B cell (primary cell): ENCODE data around the gene LRP2. TPM values are rescaled to one million over a fixed set of nuclear protein-coding genes. Genes with fewer than 3 reads are reported as not detected.

ENCODE experiments used
- ATAC-seq: fragments of 200-7000 bp; cut with Tn5 transposase; one replicate; pipeline ENCODE4 v1.10.0; 2021; ENCODE audit warnings: low read depth, mild to moderate bottlenecking, moderate number of reproducible peaks, moderate library complexity
- CTCF ChIA-PET: fragments of 350-600 bp; sonication (Branson Sonifier 250); formaldehyde crosslinking; loops from one replicate; lab custom pipeline; 2021; ENCODE audit warnings: antibody characterized with exemption, inconsistent platforms; lab: Charles Lee
- POLR2A ChIA-PET: fragments of 350-600 bp; sonication (Branson Sonifier 250); formaldehyde crosslinking; loops from one replicate; lab custom pipeline; 2021; ENCODE audit warnings: antibody characterized with exemption; lab: Charles Lee
- DNase-seq: peaks from one replicate; pipeline ENCODE4 v3.0.0; 2013
- H2AFZ ChIP-seq: 2 replicates; pipeline ENCODE4 v1.6.1; 2012; ENCODE audit warnings: mild to moderate bottlenecking, low read depth, low read length; ENCODE audit not compliant: insufficient read depth, poor library complexity, severe bottlenecking
- H3K27ac ChIP-seq, 2 donors: 1 replicate in 1 of 2; 2 replicates in 1 of 2; pipeline ENCODE4 v1.5.1; 2012 to 2013; ENCODE audit warnings: low read length in 2 of 2, mild to moderate bottlenecking in 2 of 2, moderate library complexity in 1 of 2
- H3K27me3 ChIP-seq, 4 experiments: fragments of 200-600 bp in 1 of 4; sonication (generic) in 1 of 4; replicated peaks in 1 of 4; 1 replicate in 2 of 4; 2 replicates in 2 of 4; pipeline versions ENCODE4 v1.6.1 to v1.7.0; 2013 to 2016; ENCODE audit warnings: low read length in 3 of 4, mild to moderate bottlenecking in 2 of 4, mixed read lengths in 1 of 4, moderate library complexity in 1 of 4; ENCODE audit not compliant: insufficient read depth in 4 of 4, control insufficient read depth in 3 of 4; ENCODE audit errors: control extremely low read depth in 1 of 4
- H3K36me3 ChIP-seq, 2 experiments: replicated peaks in 1 of 2; 1 replicate in 1 of 2; 2 replicates in 1 of 2; pipeline versions ENCODE4 v1.6.1 to v1.7.1; 2013; ENCODE audit warnings: low read length in 1 of 2; ENCODE audit not compliant: insufficient read depth in 2 of 2, control insufficient read depth in 1 of 2; ENCODE audit errors: control extremely low read depth in 1 of 2, extremely low read depth in 1 of 2
- H3K4me1 ChIP-seq, 2 donors: fragments of 200-600 bp in 1 of 2; sonication (generic) in 1 of 2; 1 replicate in 1 of 2; 2 replicates in 1 of 2; pipeline versions ENCODE4 v1.5.1 to v1.6.1; 2013 to 2017; ENCODE audit warnings: low read length in 2 of 2; ENCODE audit not compliant: control insufficient read depth in 2 of 2, insufficient read depth in 2 of 2
- H3K4me2 ChIP-seq: replicated peaks from 2 replicates; pipeline ENCODE3; 2012; ENCODE audit warnings: mild to moderate bottlenecking, low read depth, low read length; ENCODE audit not compliant: poor library complexity, severe bottlenecking
- H3K4me3 ChIP-seq, 5 experiments: fragments of 200-600 bp in 1 of 5; sonication (generic) in 1 of 5; 1 replicate in 3 of 5; 2 replicates in 2 of 5; pipeline versions ENCODE4 v1.5.1 to v1.7.0; 2011 to 2016; ENCODE audit warnings: low read length in 4 of 5, mild to moderate bottlenecking in 4 of 5, low read depth in 2 of 5, control low read depth in 1 of 5, moderate library complexity in 1 of 5; ENCODE audit not compliant: insufficient read depth in 1 of 5; ENCODE audit errors: control extremely low read depth in 1 of 5, extremely low read depth in 1 of 5
- H3K79me2 ChIP-seq: fragments of 200-600 bp; sonication (generic); one replicate; pipeline ENCODE4 v1.6.0; 2016; ENCODE audit warnings: low read length; ENCODE audit not compliant: control insufficient read depth, insufficient read depth
- H3K9ac ChIP-seq: fragments of 200-600 bp; sonication (generic); 2 replicates; pipeline ENCODE4 v1.6.1; 2017; ENCODE audit warnings: mild to moderate bottlenecking, low read length, moderate library complexity
- H3K9me3 ChIP-seq, 3 donors: one replicate each; pipeline versions ENCODE4 v1.6.1 to v1.7.1; 2013; ENCODE audit warnings: low read length in 2 of 3; ENCODE audit not compliant: control insufficient read depth in 2 of 3, insufficient read depth in 1 of 3; ENCODE audit errors: control extremely low read depth in 1 of 3
- H4K20me1 ChIP-seq: 2 replicates; pipeline ENCODE4 v1.6.0; 2012; ENCODE audit warnings: mild to moderate bottlenecking, low read length; ENCODE audit not compliant: insufficient read depth, control insufficient read depth, poor library complexity, severe bottlenecking
- H3K27ac Mint-ChIP-seq: one replicate; pipeline ENCODE4 v1.8.0; 2021; ENCODE audit warnings: mixed read lengths
- H3K27me3 Mint-ChIP-seq: one replicate; pipeline ENCODE4 v1.8.0; 2021; ENCODE audit warnings: mixed read lengths
- H3K4me1 Mint-ChIP-seq: one replicate; pipeline ENCODE4 v1.8.0; 2021; ENCODE audit warnings: mixed read lengths
- H3K4me3 Mint-ChIP-seq: one replicate; pipeline ENCODE4 v1.8.0; 2021; ENCODE audit warnings: mixed read lengths
- H3K9me3 Mint-ChIP-seq: one replicate; pipeline ENCODE4 v1.8.0; 2022; ENCODE audit warnings: mixed read lengths; ENCODE audit not compliant: insufficient read depth
- CTCF ChIP-seq: fragments of 200-600 bp; IDR thresholded peaks from one replicate; pipeline ENCODE4 v1.8.0; 2022; ENCODE audit warnings: antibody characterized with exemption, mild to moderate bottlenecking
- EZH2 ChIP-seq: IDR thresholded peaks from 2 replicates; pipeline ENCODE4 v1.6.1; 2012; ENCODE audit warnings: borderline replicate concordance, low read depth, mild to moderate bottlenecking, moderate library complexity, low read length; ENCODE audit not compliant: insufficient read depth, poor library complexity, severe bottlenecking
- WGBS: methylation state at CpG from one replicate; pipeline ENCODE4 v1.1.5; 2013; ENCODE audit warnings: missing lambda C conversion rate; ENCODE audit not compliant: insufficient coverage; 5-methylcytosine and 5-hydroxymethylcytosine counted together
- intact Hi-C: fragments of 100-400 bp; cut with micrococcal nuclease; formaldehyde crosslinking; loops from one replicate; pipeline ENCODE4 v1.10.0; 2022
- polyA plus RNA-seq: library from polyadenylated mRNA; depleted of rRNA; stranded (reverse); fragments of >200 nt; gene quantifications from 2 replicates; pipeline ENCODE4 v1.2.3, GENCODE V29; 2012
- total RNA-seq, 2 donors: library from RNA; stranded (reverse); fragments of 120-200 nt in 1 of 2; gene quantifications; 1 replicate in 1 of 2; 2 replicates in 1 of 2; pipeline versions ENCODE4 v1.2.3 to v1.2.4, GENCODE V29; 2013 to 2022

Gene LRP2
- total and polyA plus RNA-seq, 2 donors (not counting 1 experiment from before 2014, with no cell fraction given) = not detected

- H4K20me1 ChIP-seq = no peaks in the 10 kb centered on the region
- no peak overlapping the region for H3K27ac Mint-ChIP-seq
- H3K9me3 ChIP-seq = no peaks in the 10 kb centered on the region
- peaks cover 21% of the 10 kb centered on the region for H3K27me3 Mint-ChIP-seq
- no peak overlapping the region for H3K4me3 ChIP-seq
- ChIA-PET POLR2A (no interaction called here), CTCF (no interaction called here)
- H3K4me1 ChIP-seq = no peaks in the 10 kb centered on the region
- H2AFZ ChIP-seq = no peak overlapping the region
- peaks cover 0 to 4% (median 0%) of the 10 kb centered on the region in 4 experiments for H3K27me3 ChIP-seq
- H3K4me1 Mint-ChIP-seq = no peaks in the 10 kb centered on the region
- H3K79me2 ChIP-seq = no peaks in the 10 kb centered on the region
- intact Hi-C loops = no loop called here
- 67% methylated on average over 3 of the region's 3 CpGs for WGBS
- H3K27ac ChIP-seq = no peak overlapping the region
- no peak overlapping the region for H3K4me2 ChIP-seq
- no peak overlapping the region for H3K4me3 Mint-ChIP-seq
- no peak overlapping the region for H3K9ac ChIP-seq
- DNase-seq (no peak), ATAC-seq (no peak)
- no peaks in the 10 kb centered on the region for H3K36me3 ChIP-seq
- H3K9me3 Mint-ChIP-seq = no peaks in the 10 kb centered on the region
- TF ChIP-seq CTCF (no peak), EZH2 (no peak)
Measured at GRCh38 chr2:169388161-169388560, 25.8 kb upstream of the LRP2 start.

- Histone ChIP-seq H3K27me3 (peaks cover 0 to 4% (median 0%) of the 10 kb centered on the region in 4 experiments), H3K27ac (no peak overlapping the region), H4K20me1 (no peaks in the 10 kb centered on the region), H3K79me2 (no peaks in the 10 kb centered on the region), H3K9me3 (no peaks in the 10 kb centered on the region), H3K4me2 (no peak overlapping the region), H3K4me3 (no peak overlapping the region), H3K9ac (no peak overlapping the region), H3K4me1 (no peaks in the 10 kb centered on the region), H3K36me3 (no peaks in the 10 kb centered on the region), H2AFZ (no peak overlapping the region)
- intact Hi-C loops = no loop called here
- Mint-ChIP-seq H3K4me1 (no peaks in the 10 kb centered on the region), H3K27ac (no peak overlapping the region), H3K27me3 (peaks cover 17% of the 10 kb centered on the region), H3K4me3 (no peak overlapping the region), H3K9me3 (no peaks in the 10 kb centered on the region)
- no CpG with 5 or more reads among the region's 2 CpGs for WGBS
- POLR2A ChIA-PET = no interaction called here
- no peak for TF ChIP-seq EZH2
- no peak for TF ChIP-seq CTCF
- no peak for DNase-seq
- no peak for ATAC-seq
- CTCF ChIA-PET = no interaction called here
Measured at GRCh38 chr2:169386722-169387121, 24.4 kb upstream of the LRP2 start.
